ENCODE results near the gene ZNF148. TPM values are rescaled to one million over a fixed set of nuclear protein-coding genes. Genes with fewer than 3 reads are reported as not detected.

The ZNF148 gene
- total RNA-seq, 2 donors from 2014 or later: 12.5 to 15.0 TPM

- no peaks in the 10 kb centered on the region for H3K36me3 ChIP-seq (replicated peaks in 1 of 2; ENCODE audit: insufficient read depth in 1 of 2, low read depth in 2 of 2)
- H3K4me3 ChIP-seq: no peak overlapping the region
- intact Hi-C loops (cut with DNase I): no loop called here
- no peaks in the 10 kb centered on the region for H3K4me1 ChIP-seq
- H3K27me3 ChIP-seq: no peaks in the 10 kb centered on the region
- H3K9me3 ChIP-seq: no peaks in the 10 kb centered on the region
- TF ChIP-seq POLR2A (IDR thresholded peaks at IDR 0.05) (no peak), CTCF (IDR thresholded peaks at IDR 0.05) (no peak)
- ATAC-seq: no peak
- H3K27ac ChIP-seq: no peak overlapping the region
- no peak for DNase-seq
- WGBS, 2 donors: 81 to 88% methylated on average over 5 of the region's 5 CpGs
These were observed 180.1 kb downstream of the ZNF148 start for GRCh38 chr3:125194849-125195601.

GRCh38 chr3:125194061-125194848 is 180.9 kb downstream of the ZNF148 start:
- Histone ChIP-seq H3K27me3 (no peaks in the 10 kb centered on the region), H3K27ac (no peak overlapping the region), H3K4me1 (no peaks in the 10 kb centered on the region), H3K4me3 (no peak overlapping the region), H3K9me3 (no peaks in the 10 kb centered on the region), H3K36me3 (replicated peaks in 1 of 2; ENCODE audit: insufficient read depth in 1 of 2, low read depth in 2 of 2) (no peaks in the 10 kb centered on the region)
- intact Hi-C loops (cut with DNase I): no loop called here
- no peak for ATAC-seq
- 89 to 92% methylated on average over 7 of the region's 7 CpGs for WGBS, 2 donors
- no peak for DNase-seq
- TF ChIP-seq CTCF (IDR thresholded peaks at IDR 0.05) (peak in 1 of 7 experiments; percentile 7), POLR2A (IDR thresholded peaks at IDR 0.05) (no peak)

- Histone ChIP-seq H3K9me3 (no peaks in the 10 kb centered on the region), H3K36me3 (replicated peaks in 1 of 2; ENCODE audit: insufficient read depth in 1 of 2, low read depth in 2 of 2) (peaks cover 0 to 4% of the 10 kb centered on the region in 2 donors), H3K4me3 (no peak overlapping the region), H3K4me1 (no peaks in the 10 kb centered on the region), H3K27ac (no peak overlapping the region), H3K27me3 (no peaks in the 10 kb centered on the region)
- no peak for DNase-seq
- no peak for ATAC-seq
- WGBS, 2 donors: 81 to 88% methylated on average over 12 of the region's 12 CpGs
- TF ChIP-seq CTCF (IDR thresholded peaks at IDR 0.05) (no peak), POLR2A (IDR thresholded peaks at IDR 0.05) (no peak)
- intact Hi-C loops (cut with DNase I): no loop called here
These were observed 182.7 kb downstream of the ZNF148 start for GRCh38 chr3:125192190-125193035.

- no peak overlapping the region for H3K4me3 ChIP-seq
- ATAC-seq (no peak), DNase-seq (no peak)
- H3K27me3 ChIP-seq: no peaks in the 10 kb centered on the region
- H3K27ac ChIP-seq: no peak overlapping the region
- intact Hi-C loops (cut with DNase I): no loop called here
- H3K9me3 ChIP-seq: no peaks in the 10 kb centered on the region
- TF ChIP-seq POLR2A (IDR thresholded peaks at IDR 0.05) (no peak), CTCF (IDR thresholded peaks at IDR 0.05) (no peak)
- 69 to 72% methylated on average over 5 to 7 of the region's 7 CpGs for WGBS, 2 donors
- H3K36me3 ChIP-seq (replicated peaks in 1 of 2; ENCODE audit: insufficient read depth in 1 of 2, low read depth in 2 of 2): peaks cover 0 to 4% of the 10 kb centered on the region in 2 donors
- H3K4me1 ChIP-seq: no peaks in the 10 kb centered on the region
These were observed 183.4 kb downstream of the ZNF148 start for GRCh38 chr3:125191730-125192129.
